ENCODE measurements around the gene KCNIP4.

The KCNIP4 gene

GRCh38 chr4:21628916-21629610, 319.5 kb downstream of the KCNIP4 start:
- no peak for DNase-seq (ENCODE audit: low read depth, low spot score)
- no peak overlapping the region for H3K27ac ChIP-seq

- no peak for DNase-seq (ENCODE audit: low read depth, low spot score)
- no peak overlapping the region for H3K27ac ChIP-seq
Measured at GRCh38 chr4:21628116-21628670, 320.4 kb downstream of the KCNIP4 start.

- DNase-seq (ENCODE audit: low read depth, low spot score): no peak
- H3K27ac ChIP-seq: no peak overlapping the region
Measured at GRCh38 chr4:21625447-21625846, 323.1 kb downstream of the KCNIP4 start.

- H3K27ac ChIP-seq: no peak overlapping the region
- no peak for DNase-seq (ENCODE audit: low read depth, low spot score)
Measured at GRCh38 chr4:21605006-21605405, 343.6 kb downstream of the KCNIP4 start.

- H3K27ac ChIP-seq: no peak overlapping the region
- no peak for DNase-seq (ENCODE audit: low read depth, low spot score)
Measured at GRCh38 chr4:21596521-21596920, 352.1 kb downstream of the KCNIP4 start.

- no peak for DNase-seq (ENCODE audit: low read depth, low spot score)
- H3K27ac ChIP-seq: no peak overlapping the region
Measured at GRCh38 chr4:21593671-21594001, 354.9 kb downstream of the KCNIP4 start.

DNA sequence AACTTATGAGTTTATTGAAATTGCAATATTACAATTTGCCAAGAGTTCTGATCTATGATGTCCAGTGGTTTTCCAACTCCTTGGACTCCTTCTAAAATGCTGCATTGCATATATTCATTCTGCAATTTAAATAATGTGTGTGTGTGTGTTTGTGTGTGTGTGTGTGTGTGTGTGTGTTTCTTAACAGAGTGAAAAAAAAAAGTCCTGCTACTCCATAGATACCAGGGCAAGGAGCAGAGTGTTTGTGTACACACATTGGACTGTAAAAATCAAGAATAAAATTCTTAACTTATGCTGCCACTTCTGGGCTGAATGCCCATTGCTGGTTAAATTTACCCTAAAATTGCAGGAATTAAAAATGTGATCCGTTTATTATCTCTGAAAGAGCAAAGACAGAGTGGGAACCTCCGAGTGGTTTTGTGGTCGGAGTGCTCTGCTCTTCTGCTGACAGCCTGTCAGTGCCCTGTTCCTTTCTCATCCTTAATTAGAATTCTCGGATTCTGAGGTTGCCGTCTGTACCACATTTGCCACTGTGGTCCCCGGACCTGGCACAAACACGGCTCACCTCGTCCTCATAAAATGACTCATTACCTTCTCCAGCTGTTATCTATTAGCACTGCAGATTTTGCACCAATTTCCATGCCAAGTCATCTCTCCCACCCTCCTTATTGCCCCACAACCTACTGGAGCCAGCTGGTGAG, 355.5 kb downstream of the KCNIP4 start:
- no peak for DNase-seq (ENCODE audit: low read depth, low spot score)
- no peak overlapping the region for H3K27ac ChIP-seq

- no peak overlapping the region for H3K27ac ChIP-seq
Measured at GRCh38 chr4:21577056-21577455, 371.5 kb downstream of the KCNIP4 start.

GRCh38 chr4:21571100-21571499, 377.5 kb downstream of the KCNIP4 start:
- H3K27ac ChIP-seq: no peak overlapping the region
- DNase-seq (ENCODE audit: low read depth, low spot score): no peak

More at GRCh38 chr4:21577056-21577455, 371.5 kb downstream of the KCNIP4 start:
- DNase-seq (ENCODE audit: low read depth, low spot score): no peak

GRCh38 chr4:21569638-21570037, 378.9 kb downstream of the KCNIP4 start:
- no peak for DNase-seq (ENCODE audit: low read depth, low spot score)
- H3K27ac ChIP-seq: no peak overlapping the region

GRCh38 chr4:21555083-21555482, 393.5 kb downstream of the KCNIP4 start:
- H3K27ac ChIP-seq: no peak overlapping the region
- DNase-seq (ENCODE audit: low read depth, low spot score): no peak

DNA sequence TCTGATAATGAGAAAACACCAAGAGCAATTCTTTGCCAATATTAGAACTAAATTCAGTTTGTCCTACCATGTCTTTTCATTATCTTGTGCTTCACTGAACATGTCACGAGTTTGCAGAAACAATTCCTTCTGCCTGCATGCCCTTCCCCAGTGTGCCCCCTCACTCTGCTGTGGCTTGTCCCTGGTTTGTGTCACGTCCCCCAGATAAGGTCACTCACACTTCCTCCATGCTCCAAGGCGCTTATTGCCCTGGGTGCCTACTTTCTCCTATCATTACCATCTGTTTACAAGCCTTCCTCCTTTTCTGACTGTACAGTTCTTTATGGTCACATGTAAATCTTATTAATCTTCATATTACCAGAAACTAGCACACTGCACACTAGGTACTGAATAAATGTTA, 394.1 kb downstream of the KCNIP4 start:
- H3K27ac ChIP-seq: no peak overlapping the region
- no peak for DNase-seq (ENCODE audit: low read depth, low spot score)

DNA sequence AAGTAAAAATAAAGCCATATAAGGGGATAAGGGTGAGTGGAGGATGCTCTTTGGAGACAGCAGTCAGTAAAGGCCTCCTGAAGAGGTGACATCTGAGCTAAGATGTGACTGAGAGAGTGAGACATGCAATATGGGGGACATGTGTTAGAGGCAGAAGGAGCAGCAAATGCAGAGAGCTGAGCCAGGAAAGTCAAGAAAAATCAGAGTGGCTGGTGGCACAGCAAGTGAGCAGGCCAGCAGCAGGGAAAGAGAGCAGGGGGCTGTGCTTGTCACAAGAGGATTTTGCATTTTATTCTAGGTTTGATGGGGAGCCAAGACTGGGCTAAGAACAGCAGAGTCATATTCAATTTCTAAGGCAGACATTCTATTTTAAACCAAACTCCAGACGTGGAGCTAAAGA, 394.5 kb downstream of the KCNIP4 start:
- H3K27ac ChIP-seq: no peak overlapping the region
- DNase-seq (ENCODE audit: low read depth, low spot score): no peak

DNA sequence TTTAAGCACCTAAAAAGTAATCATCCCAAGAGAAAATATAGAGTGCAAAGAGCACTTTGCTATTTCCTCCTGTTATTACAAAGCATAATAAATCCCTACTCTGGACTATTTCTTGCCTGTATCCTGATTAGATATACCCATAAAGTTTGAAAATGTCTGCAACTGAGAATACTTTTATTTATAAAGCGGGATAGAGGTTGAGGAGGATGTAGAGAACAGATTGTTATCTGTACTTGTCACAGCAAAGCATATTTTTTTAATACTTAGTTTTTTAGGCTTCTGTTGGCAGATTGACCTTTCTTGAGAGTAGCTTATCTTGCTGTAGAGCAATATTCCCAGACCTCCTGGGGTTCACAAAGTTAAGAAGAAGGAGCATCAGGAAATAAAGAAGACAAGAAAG, 396.1 kb downstream of the KCNIP4 start:
- no peak for DNase-seq (ENCODE audit: low read depth, low spot score)
- no peak overlapping the region for H3K27ac ChIP-seq

GRCh38 chr4:21544955-21545354, 403.6 kb downstream of the KCNIP4 start:
- H3K27ac ChIP-seq: no peak overlapping the region
- no peak for DNase-seq (ENCODE audit: low read depth, low spot score)

DNA sequence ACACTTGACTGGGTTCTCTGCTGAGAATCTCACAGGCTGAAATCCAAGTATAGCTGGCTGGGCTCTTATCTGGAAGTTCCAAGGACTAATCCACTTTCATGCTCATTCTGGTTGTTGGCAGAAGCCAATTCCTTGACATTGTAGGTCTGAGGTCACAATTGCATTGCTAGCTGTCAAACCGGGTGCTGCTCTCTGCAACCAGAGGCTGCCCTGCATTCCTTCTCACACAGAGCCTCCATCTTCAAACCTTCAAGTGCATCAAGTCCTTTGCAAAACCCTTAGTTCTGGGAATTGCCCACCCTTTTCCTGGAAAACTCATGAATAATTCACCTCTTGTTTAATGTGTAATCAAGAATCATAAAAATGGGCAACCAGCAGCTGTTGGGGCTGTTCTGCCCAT, 404.2 kb downstream of the KCNIP4 start:
- no peak for DNase-seq (ENCODE audit: low read depth, low spot score)
- no peak overlapping the region for H3K27ac ChIP-seq

- DNase-seq (ENCODE audit: low read depth, low spot score): no peak
- H3K27ac ChIP-seq: no peak overlapping the region
Measured at GRCh38 chr4:21543514-21543913, 405.1 kb downstream of the KCNIP4 start.

GRCh38 chr4:21535898-21536297, 412.7 kb downstream of the KCNIP4 start:
- DNase-seq (ENCODE audit: low read depth, low spot score): no peak
- no peak overlapping the region for H3K27ac ChIP-seq

DNA sequence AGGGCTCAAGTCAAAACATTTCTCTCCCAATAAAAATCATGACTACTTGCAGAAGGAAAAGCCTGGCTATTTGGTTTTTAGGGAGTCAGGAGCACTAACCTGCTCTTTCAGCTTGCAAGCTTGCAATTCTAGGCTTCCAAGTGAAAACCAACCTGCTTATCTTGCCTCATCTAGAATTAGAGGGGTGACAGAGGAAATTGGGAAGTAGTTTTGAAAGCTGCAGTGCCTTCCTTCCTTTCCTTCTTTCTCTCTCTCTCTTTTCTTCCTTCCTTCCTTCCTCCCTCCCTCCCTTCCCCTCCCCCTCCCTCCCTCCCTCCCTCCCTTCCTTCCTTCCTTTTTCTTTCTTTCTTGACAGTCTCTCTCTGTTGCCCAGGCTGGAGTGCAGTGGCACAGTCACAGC, 417.5 kb downstream of the KCNIP4 start:
- no peak overlapping the region for H3K27ac ChIP-seq
- DNase-seq (ENCODE audit: low read depth, low spot score): no peak

DNA sequence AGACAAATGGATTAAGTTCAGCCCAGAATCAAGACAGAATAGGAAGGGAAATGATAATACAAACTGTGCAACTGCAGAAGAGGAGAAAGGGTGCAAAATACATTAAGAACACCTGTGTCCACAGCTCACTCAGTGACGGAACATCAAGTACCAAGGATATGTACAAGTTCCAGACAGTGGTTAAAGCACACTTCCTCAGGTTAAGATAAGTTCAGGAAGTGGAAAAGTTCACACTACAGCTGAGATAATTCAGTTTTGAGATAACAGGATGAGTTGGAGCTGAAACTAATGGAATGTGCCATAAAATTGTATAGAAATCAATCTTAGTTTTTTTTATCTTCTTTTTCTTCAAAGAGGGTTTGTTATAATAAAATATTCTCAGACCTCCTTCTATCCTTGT, 419.4 kb downstream of the KCNIP4 start:
- no peak overlapping the region for H3K27ac ChIP-seq
- no peak for DNase-seq (ENCODE audit: low read depth, low spot score)

GRCh38 chr4:21522296-21522695, 426.3 kb downstream of the KCNIP4 start:
- H3K27ac ChIP-seq: no peak overlapping the region
- DNase-seq (ENCODE audit: low read depth, low spot score): no peak
